Measurements from ENCODE around the gene VGLL1.
A peak's percentile ranks its signal among the peaks of the same experiment; 100 is the strongest.

Gene VGLL1, protein sequence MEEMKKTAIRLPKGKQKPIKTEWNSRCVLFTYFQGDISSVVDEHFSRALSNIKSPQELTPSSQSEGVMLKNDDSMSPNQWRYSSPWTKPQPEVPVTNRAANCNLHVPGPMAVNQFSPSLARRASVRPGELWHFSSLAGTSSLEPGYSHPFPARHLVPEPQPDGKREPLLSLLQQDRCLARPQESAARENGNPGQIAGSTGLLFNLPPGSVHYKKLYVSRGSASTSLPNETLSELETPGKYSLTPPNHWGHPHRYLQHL

GRCh38 chrX:136531951-136532350 is at the start of gene VGLL1:
Gene VGLL1, plus strand, starts transcription at chrX:136532215. Its CDS starts 3,806 bp downstream, at chrX:136536021.
- no peak for DNase-seq (ENCODE audit: low read depth)

DNA sequence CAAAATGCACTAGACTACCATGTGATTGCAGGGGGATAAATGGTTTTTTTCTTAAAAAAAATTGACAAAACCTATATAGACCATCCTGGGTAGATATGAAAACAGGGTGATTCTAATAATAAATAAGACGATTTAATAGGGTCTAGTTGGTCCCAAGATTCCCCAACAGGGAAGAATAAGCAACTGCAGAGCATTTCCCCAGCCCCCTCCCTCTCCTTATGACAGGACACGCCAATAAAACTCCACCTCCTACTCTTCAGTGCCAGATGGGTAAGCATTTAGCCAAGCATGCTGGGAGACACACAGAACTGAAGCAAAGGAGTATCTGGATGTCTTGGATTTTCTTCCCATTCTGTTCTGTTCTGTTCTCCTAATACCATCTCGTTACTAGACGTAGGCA is 44.4 kb upstream of the VGLL1 start, which contains the start of gene BRS3:
BRS3 (plus strand) TSS at position 301 of the 400 bp plus-strand sequence. CDS start 168 bp downstream, outside the sequence.
- DNase-seq (ENCODE audit: low read depth), result no peak

- DNase-seq (ENCODE audit: low read depth), result no peak
Observed at GRCh38 chrX:136488706-136489105, 43.3 kb upstream of the VGLL1 start.

DNA sequence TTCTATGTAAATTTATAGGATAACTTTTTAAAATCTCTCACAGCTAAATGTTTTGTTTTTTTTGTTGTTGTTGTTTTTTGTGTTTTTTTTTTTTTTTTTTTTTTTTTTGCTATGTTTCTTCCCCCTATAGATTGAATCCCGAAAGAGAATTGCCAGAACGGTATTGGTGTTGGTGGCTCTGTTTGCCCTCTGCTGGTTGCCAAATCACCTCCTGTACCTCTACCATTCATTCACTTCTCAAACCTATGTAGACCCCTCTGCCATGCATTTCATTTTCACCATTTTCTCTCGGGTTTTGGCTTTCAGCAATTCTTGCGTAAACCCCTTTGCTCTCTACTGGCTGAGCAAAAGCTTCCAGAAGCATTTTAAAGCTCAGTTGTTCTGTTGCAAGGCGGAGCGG is 40.2 kb upstream of the VGLL1 start:
- DNase-seq (ENCODE audit: low read depth), result no peak

DNA sequence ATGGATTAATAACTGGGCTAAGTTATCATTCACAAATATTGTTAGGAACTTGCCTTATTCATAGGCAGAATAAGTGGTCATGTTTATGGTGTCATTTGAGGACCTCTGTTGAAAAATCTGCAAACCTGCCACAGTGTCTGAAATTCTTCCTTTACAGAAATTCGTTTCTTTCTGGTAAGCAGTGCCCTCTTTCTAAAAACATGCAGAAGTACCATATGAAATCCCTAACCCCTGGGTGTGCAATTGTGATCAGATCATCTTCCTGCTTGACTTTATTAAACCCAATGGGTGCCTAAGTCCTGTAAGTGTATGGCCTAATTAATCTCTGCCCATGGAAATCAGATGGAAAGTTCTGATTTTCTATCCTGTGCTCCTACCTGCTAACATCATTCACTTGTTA is 39.0 kb upstream of the VGLL1 start:
- DNase-seq (ENCODE audit: low read depth), result no peak

DNA sequence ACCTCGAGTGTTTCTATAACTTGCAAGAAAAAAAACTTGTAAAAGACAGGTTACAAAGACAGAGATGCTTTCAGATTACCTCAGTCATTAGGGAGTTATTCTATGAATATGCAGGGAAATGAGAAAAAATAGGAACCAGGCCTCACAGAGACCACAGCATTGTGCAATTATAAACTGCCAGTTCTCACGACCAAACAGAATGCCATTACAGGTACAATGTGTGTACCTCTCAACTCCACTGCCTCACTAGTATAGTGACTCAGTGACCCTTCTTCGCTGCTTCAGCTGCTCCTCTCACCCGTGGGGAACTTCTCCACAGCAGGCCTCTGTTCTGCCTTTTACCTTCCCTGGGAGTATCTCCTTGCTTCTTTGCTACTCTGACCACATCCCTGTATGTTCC is 37.0 kb upstream of the VGLL1 start:
- no peak for DNase-seq (ENCODE audit: low read depth)

GRCh38 chrX:136496186-136496763 is 35.7 kb upstream of the VGLL1 start:
- DNase-seq (ENCODE audit: low read depth), result peak; percentile 0

DNA sequence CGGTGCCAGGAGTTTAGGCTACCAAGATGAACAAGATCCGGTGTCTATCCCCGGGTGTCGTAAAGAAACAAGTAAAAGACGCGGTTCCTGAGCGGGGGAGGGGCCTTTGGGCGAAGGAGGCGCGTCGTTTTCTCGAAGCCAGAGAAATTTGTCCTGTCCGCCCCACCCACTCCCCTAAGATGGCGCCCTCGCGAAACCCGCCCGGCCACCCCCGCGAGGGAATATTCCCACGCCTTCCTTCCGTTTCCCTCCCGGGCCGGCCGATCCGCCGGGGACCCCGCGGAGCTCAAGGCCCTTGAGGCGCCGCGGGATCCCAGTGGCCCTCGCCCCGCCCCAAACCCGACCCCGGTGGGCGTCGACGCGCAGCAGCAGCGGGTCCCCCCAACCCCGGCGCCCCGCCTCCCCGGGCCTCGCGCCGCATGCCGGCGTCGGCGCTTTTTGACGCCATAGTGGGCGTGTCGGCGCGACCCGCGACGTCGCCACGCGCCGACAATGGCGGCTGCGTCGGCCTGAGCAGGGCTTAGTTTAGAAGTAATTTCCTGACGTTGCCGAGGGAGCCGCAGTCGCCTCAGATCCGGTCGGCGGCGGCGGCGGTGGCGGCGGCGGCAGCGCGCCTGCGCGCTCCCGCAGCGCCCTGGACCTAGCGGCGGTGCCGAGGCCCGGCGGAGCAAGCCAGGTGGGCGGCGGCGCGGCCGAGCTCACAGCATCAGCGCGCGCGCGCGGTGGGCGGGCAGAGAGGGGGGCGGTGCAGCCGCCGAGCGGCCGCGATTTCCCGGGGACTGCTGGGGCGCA is 35.1 kb upstream of the VGLL1 start:
- peak; percentile 52 for DNase-seq (ENCODE audit: low read depth)

- DNase-seq (ENCODE audit: low read depth), result peak; percentile 9
Observed at GRCh38 chrX:136497556-136498052, 34.4 kb upstream of the VGLL1 start, which contains the start of gene HTATSF1. Gene HTATSF1, plus strand, starts transcription at chrX:136497592. Its CDS starts 93 bp downstream, at chrX:136497685.

DNA sequence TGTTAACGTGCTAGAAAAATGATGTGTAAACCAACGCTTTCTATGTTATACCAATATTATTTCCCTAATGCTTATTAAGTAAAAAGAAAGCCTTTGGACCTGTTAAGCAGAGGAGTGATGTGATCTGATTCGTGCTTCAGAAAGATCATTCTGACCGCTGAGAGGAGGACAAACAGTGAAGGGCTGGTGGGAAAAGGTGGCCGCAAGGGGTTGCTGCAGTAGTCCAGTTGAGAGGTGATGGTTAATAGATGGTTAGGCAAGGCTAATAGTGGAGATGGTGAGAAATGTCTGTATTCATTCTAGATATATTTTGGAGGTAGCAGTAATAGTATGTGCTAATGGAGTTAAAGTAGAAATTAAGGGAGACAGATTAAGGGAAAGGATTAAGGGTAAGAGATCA is 12.9 kb upstream of the VGLL1 start:
- no peak for DNase-seq (ENCODE audit: low read depth)

- no peak for DNase-seq (ENCODE audit: low read depth)
Observed at GRCh38 chrX:136523770-136524169, 8.2 kb upstream of the VGLL1 start.

DNA sequence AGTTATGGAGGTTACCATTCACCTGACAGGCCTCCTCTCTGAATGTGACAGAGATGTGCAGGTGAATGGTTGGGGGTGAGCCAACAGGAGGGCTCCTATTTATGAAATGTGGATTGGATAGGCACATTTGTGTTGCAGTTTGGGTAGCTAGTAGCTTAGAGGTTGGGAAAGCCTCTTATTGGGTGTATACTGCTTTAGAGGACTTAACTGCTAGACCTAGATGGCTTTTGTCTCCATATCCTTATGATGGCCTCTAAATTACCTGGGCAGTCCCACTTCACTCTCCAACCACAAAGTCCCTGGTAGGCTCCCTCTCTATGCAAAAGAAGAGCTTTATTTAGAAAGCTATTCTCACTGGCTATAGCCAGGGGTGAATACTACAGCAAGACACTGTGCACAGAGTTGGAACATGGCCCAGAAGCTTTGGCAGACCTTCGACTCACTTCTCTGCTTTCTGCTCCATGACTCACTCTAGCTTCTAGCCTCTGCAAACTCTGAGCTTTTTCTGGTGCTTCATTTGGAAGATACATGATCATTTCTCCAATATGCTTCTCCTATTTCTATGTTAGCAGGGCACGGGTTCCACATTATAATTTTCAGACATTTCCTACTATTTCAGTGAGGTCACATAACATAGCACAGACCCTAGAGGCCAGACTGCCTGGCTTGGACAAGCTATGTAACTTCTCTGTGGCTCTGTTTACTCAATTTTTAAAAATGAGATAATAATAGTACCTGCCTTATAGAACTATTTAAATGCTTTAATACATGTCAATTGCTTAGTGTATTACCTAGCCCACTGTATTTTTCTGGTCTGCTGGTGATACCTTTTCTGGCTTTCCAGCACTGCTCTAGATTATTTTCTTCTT is 6.0 kb upstream of the VGLL1 start:
- DNase-seq (ENCODE audit: low read depth), result peak; percentile 15

DNA sequence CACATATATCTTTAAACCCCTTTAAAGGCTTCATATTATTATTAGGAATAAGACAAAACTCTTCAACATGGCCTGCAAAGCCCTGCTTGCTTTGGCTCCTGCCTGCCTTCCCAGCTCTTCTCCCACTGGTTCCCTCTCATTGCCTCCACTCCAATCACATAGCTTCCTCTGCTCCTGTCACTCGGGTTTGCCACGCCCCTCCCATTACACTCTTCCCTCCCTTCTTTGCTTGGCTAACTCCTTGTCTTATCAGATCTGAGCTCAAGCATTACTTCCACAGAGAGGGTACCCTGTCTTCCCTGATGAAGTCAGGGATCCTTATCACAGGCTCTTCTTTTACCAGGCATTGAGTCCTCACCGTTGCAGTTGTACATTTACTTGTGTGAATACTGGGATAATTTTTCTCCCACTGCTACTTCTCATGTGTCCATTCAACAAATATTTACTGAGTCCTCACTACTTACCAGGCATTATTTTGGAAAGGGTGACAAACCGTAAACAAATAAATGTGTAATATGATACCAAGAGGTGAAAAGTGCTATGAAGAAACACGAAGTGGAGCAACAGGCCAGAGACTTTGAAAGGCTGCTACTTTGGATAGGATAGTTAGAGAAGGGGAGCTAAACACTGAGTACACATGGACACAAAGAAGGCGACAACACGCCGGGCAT is 3.2 kb upstream of the VGLL1 start:
- no peak for DNase-seq (ENCODE audit: low read depth)

GRCh38 chrX:136529795-136530194 is 2.2 kb upstream of the VGLL1 start:
- no peak for DNase-seq (ENCODE audit: low read depth)

DNA sequence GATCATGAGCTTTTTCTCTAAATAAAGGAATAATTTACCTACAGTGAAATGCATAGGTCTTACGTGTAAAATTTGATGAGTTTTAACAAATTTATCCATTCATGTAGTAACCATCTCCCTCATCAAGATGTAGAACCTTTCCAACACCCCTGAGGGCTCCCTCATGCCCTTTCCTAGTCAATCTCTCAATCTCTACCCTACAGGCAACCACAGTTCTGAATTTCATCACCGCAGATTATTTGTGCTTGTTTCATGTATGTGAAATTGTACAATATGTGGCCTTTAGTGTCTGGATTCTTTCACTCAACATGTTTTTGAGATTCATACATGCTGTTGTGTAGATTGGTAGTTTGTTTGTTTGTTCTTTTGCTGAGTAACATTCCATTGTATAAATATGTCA is 2.1 kb downstream of the VGLL1 start:
- no peak for DNase-seq (ENCODE audit: low read depth)

DNA sequence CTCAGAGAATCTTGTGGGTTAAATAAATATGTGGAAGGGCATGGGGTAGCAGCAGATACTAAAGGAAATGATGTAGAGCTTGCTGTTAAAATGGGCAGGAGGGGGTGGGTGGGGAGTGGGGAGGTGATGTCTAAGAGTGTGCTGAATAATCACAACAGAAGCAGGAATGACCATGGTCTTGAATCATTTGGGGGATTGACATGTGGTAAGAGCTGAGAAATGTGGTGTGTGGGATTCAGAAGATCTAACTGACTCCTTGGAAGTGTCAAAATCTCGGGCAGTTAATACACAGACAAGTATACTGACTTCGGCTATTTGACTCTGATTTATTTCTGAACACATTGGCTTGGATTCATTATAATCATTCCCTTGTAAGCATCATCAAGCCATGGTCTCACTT is 6.8 kb downstream of the VGLL1 start:
- DNase-seq (ENCODE audit: low read depth), result no peak

DNA sequence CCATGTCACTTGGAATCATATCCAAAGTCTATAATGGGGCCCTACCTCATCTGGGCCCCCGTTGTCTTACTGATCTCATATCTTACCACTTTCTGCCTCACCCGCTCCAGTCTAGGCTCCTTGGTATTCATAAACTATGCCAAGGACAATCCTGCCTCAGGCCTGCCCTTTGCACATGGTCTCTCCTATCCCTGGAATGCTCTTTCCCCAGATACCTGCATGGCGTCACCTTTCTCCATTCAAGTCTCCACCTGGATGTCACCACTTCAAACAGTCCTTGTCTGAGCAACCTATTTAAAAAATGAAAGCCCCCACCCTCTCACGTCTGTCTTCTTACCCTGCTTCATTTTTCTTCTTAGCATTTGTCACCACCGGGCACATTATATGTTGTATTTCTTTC is 8.2 kb downstream of the VGLL1 start:
- no peak for DNase-seq (ENCODE audit: low read depth)

DNA sequence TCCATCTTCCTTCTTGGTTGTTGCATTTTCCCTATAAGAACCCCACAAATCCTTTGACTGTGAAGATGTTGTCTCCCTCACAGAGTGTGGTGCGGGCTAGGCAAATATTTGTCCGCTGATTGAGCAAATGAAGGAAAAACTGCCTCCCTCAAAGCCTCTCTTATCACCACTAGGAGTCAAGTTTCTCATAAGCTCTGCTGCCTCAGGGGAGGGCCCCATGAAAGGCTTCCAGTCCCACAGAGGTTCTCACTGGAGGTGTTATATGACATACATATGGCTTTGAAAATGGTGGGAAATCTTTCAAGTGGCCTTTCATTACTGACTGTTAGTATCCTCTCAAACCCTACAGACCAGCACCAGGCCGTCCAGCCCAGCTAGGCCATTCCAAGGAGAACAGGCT is 9.3 kb downstream of the VGLL1 start:
- no peak for DNase-seq (ENCODE audit: low read depth)

DNA sequence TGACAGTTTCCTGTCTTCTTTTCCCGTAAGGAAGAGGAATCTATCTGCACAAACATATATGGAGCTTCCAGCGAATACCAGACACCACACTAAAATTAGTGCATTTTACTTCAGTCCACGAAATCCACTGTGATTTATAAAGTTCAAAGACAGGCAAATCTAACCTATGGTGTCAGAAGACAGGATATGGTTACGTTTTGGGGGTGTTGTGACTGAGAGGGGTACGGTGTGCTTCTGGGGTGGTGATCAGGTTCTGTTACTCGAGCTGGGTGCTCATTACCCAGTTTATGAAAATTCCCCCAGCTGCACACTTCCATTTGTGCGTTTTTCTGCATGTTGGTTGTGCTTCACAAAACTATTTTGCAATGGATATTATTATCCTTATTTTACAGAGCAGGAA is 10.3 kb downstream of the VGLL1 start:
- DNase-seq (ENCODE audit: low read depth), result no peak

DNA sequence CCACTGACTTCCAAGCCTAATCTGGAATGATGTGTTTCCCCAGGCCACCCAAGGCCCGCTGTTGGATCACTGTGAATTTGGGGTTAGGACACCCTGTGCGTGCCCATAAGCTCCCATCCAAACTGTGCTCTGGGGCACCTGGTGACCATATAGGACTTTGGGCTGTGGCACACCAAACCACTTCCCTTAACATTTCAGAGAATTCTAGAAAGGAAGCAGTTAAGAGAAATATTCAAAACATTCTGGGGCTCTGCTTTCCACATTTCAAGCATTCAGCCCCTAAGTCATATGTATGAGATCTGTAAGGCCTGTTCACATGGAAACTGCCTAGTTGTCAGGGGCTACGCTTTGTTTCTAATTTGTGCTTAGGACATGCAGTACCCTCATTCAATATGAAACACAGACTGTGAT is 14.4 kb downstream of the VGLL1 start:
- no peak for DNase-seq (ENCODE audit: low read depth)

GRCh38 chrX:136549226-136549625 is 17.2 kb downstream of the VGLL1 start:
- DNase-seq (ENCODE audit: low read depth), result no peak

Data from HS-5 (cell line).